NCI-H1436 (cell line): ENCODE measurements around the gene IL1RAPL1.

Source experiments
- DNase-seq: peaks from one replicate; lab custom pipeline; 2025; lab: John Stamatoyannopoulos, UW

IL1RAPL1 gene

GRCh38 chrX:28979877-28980276 lies 392.6 kb downstream of the IL1RAPL1 start:
- no peak for DNase-seq

DNA sequence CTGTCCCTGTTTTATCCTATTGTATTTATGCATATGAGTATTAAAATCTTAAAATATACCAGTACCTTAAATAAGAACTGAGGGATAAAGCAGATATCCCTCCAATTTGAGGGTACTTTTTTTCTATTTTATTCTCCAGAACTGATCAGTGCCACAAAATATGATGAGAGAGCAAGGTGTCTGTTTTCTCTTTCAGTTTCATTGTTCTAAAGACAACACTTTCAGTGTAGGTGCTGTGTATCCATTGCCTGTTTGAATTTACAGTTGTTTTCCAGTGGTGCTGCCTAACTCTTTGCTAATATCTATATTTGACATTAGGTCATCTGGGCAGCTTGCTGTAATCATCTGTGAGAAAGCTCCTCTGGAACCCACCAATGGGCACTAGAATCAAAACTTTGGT lies 394.7 kb downstream of the IL1RAPL1 start:
- no peak for DNase-seq

DNA sequence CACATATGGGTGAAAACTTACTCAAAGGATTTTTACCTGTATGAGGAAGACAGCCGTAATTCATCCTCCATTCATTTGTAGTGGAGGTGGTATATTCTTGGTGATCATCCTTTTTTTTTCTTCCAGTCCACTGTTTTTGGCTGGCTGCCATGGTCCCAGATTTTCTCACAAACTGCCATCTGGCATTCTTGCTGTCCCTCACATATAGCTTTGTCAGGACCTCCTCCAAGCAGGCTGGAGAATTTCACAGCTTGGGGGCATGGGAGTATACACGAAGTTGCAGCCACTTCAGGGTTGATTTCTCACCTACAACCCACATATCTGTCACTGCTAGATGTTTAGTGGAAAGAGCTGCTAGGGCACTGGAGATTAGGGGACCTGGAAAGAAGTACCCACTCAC lies 401.0 kb downstream of the IL1RAPL1 start:
- no peak for DNase-seq

DNA sequence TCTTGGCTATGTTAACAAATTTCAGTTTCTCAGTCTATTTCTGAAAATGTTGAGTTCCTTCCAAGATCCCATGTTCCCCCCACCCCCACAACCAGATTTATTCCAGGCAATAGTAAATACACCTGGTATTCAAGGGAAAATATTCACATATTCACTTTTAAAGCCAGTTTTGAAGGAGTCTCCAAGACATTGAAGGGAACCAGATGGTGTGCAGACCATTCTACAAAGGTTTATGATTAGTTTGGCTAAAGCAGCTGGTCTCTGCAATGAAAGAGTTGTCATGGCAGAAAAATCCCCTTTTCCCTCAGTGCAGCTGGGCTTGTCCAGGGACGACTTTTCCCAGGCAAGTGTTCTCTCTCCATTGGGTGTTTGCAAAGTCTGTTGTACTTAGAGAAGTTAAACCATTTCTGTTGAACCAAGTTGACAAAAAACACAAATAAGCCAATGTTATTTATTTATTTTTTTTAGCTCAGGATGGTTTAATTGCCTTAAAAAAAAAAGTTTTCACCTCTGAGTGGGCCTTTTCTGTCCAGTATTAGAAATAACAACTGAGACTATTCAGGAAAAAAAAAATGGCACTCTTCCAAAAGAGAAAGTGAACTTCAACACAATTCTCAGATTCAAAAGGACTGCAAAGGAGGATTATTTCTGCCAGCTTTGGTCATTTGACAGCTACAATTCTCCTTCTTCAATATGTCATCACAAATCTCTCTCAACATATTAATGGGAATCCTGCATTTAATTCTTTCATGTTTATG lies 410.6 kb downstream of the IL1RAPL1 start:
- DNase-seq, result no peak

DNA sequence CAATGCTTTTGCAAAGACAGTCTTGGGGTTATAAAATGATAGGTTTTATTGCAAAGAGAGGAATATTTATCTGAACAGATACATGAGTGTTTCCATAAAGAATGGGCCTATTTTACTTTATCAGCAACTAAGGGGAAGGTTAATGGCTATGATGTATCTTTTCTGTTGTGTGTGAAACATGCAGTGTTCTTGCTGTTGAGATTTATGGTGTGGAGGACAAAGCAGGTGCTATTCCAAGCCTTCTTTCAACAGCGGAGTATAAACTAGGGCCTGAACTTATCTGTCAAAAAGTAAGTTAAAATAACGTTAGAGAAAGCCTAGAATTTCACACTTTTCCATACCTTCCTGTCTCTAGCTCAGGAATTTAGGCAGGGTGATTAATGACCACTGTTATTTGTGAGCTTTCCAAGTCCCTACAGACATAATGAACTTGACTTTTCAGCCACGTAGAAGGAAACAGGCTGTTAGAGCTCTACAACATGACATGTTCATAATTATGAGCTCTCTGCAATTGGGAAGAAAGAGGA lies 411.4 kb downstream of the IL1RAPL1 start:
- DNase-seq, result no peak

- no peak for DNase-seq
These were observed 425.6 kb downstream of the IL1RAPL1 start for GRCh38 chrX:29012867-29013266.

DNA sequence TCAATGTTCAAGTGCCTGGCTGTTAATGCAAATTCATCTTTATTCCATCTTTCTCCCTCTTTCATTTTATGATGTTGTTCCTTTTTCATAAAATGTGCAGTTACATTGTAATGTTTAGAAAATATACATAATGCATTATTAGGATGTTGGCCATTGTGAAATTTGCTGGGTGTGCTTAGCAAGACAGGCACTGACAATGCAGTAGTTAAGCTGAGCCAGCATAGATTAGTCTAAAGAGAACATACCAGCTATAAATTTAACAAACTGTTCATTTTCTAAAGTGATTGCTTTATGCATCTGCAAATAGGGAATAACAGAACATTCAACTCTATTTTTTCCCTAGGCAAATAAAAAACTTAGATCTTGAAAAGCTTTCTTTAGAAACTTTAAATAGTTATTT lies 436.0 kb downstream of the IL1RAPL1 start:
- DNase-seq, result no peak

- DNase-seq, result no peak
These were observed 437.6 kb downstream of the IL1RAPL1 start for GRCh38 chrX:29024871-29025270.

GRCh38 chrX:29039501-29039900 lies 452.3 kb downstream of the IL1RAPL1 start:
- DNase-seq, result no peak

DNA sequence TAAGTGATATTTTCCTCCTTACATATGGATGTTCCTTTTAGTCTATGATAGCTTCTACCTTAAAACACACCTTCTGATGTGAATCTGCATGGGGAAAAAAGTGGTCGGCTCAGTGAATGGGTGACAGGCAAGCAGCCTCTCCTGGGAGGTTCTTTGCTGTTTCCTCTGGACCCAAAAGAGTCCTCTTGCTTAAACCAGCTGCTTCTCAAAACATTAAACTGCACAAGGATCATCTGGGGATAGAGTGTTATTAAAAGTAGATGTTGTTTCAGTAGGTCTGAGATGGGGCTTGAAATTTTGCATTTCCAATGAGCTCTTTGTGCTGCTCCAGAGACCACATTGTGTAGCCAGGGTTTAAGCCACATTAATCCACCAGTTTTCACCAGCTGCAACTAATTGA lies 452.9 kb downstream of the IL1RAPL1 start:
- no peak for DNase-seq

DNA sequence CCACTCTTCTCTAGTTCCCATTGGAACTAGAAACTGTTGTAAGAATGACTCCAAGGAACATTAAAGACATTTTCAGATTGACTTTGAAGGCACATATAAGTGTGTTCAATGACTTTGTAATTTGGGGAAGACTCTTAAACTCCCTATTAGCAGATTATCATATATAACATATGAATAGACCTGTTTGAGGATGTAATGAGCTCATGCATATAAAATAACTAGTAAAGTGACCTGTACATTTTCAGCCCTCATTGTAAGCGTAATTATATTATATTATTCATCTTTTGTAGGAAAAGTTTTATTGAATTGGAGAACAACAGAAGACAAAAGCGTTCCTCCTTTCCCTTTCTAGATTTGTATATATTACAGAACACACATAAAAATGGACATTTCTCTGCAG lies 455.1 kb downstream of the IL1RAPL1 start:
- DNase-seq, result no peak

DNA sequence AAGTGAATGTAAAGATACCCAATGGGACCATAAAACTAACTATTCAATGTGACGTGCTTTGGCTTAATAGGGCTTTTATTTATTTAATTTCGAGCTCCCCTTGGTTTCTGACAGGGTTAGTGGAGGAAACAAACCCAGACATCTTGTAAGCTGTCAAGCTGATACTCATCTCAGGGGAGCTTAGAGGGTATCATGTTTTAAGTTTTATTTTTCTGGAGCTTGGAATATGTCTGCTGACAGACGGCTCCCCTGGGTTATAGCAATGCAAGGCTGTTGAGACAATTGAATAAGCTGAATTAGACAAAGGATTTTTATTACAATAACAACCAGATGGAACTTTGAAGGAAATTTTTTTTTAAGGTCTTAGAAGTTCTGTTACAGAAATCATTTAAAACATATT lies 456.5 kb downstream of the IL1RAPL1 start:
- DNase-seq, result no peak

DNA sequence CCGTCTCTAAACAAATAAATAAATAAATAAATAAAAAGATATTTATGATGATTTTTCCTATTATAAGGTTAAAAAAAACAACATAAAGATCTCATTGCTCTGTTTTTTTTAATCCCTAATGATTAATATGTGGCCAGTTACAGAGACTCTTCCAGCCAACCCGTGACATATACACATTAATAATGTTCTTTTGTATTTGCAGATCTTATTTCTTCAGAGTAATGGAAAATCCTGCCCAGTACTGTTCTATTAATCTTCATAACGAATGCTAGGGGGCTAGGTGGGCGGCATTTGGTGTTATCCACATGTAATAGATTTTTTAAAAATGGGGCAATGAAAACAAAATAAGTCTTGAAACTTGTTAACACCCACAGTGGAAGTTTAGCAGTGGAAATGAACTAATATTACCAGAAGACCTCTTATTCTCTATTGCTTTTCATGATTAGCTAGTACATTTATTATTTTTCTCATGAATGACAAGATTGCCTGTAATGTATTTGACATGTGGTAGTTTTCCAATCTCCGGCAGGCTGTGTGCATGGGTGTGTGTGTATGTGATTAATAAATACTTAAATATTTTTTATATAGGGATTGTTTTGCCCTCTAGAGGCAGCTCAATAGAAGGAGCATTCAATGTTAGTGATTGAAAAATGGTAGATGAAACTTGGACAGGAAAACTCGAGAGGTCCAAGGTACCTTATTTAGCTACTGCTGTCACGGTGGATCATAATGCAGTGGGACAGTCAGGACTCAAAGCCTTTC lies 457.4 kb downstream of the IL1RAPL1 start:
- DNase-seq, result no peak

GRCh38 chrX:29065477-29065876 lies 478.2 kb downstream of the IL1RAPL1 start:
- DNase-seq, result no peak

DNA sequence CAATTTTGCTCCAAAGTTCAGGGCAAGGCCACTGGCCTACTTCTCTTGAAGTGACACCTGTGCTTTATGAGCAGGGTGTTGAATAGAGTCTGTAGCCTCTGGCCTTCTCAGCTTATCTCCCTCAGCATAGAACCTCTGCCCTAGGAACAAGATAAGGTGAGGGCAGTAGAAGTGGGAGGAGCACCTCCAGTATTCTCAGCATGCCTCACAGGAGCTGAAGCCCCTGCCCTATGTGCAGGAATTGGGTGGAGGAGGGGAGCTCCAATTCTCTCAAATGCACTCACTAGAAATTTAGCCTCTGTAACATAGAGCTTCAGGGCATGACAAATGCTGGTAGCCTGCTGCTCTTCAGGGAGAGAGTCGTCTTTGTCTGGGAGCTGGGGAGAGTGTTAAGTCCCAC lies 479.3 kb downstream of the IL1RAPL1 start:
- no peak for DNase-seq

DNA sequence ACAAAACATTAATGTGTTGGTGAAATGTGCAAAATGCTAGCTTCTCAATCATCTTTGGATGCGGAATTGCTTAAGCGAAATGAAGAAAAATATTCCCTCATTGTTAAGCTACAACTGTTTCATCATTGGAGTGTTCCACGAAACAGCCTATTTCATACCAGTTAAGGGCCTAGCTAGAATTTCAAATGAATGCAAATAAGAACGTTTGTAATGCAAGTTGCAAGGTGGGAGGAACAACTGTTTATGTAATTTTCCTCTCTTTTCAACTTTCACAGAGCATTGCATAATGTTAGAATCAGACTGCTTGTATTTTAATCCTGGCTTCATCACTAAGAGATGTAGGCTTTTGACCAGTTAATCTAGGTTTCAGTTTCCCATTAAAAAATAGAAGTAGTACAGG lies 480.1 kb downstream of the IL1RAPL1 start:
- no peak for DNase-seq

- DNase-seq, result no peak
These were observed 484.5 kb downstream of the IL1RAPL1 start for GRCh38 chrX:29071525-29072320.

- no peak for DNase-seq
These were observed 495.3 kb downstream of the IL1RAPL1 start for GRCh38 chrX:29082558-29082957.

GRCh38 chrX:29083823-29084222 lies 496.6 kb downstream of the IL1RAPL1 start:
- DNase-seq, result no peak

DNA sequence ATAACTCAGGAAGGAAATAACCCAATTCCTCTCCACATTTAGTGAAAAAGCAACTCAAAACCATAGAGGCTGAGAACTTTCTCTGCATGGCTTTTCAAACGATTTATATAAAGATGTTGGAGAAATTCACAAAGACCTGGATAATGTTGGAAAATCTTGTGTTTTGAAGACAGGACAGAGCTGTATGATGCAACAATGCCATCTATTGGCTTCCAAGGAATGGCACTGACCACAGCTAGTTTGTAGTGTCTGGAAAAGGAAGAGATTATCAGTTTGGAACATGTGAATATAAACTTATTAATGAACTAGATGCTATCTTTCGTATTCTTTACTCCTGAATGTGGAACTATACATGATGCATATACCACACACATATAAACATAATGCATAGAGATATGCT lies 503.6 kb downstream of the IL1RAPL1 start:
- no peak for DNase-seq

GRCh38 chrX:29107231-29107630 lies 520.0 kb downstream of the IL1RAPL1 start:
- no peak for DNase-seq

- DNase-seq, result no peak
These were observed 522.8 kb downstream of the IL1RAPL1 start for GRCh38 chrX:29110041-29110440.

DNA sequence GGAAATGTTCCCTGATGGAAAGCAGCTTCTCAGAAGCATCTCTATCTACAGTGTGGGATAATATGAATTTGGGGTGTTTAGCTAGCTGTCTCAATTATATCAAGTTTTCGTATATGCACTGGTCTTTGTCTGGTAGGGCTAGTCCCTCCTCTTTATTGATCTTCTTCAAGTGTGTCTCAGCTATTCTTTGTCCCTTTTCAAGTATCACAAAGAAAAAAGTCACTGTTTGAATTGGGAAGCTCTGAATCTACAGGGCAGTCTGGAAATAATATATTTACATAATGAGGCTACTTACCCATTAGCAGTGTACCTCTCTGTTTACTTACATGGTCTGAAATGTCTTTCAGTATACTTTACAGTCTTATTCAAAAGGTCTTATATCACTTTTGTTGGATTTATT lies 526.0 kb downstream of the IL1RAPL1 start:
- DNase-seq, result no peak
